Fibroblast of the conjunctiva (primary cell): ENCODE results near the gene THEM4.
"Not testable (repeated sequence)": the region's sequence is repeated elsewhere in the genome, so short reads cannot be mapped to it uniquely, and the experiment has no call there.

Experiments
- DNase-seq: peaks from one replicate; pipeline ENCODE4 v3.0.0-alpha.2; 2010; ENCODE audit warnings: low read depth

THEM4 gene

DNA sequence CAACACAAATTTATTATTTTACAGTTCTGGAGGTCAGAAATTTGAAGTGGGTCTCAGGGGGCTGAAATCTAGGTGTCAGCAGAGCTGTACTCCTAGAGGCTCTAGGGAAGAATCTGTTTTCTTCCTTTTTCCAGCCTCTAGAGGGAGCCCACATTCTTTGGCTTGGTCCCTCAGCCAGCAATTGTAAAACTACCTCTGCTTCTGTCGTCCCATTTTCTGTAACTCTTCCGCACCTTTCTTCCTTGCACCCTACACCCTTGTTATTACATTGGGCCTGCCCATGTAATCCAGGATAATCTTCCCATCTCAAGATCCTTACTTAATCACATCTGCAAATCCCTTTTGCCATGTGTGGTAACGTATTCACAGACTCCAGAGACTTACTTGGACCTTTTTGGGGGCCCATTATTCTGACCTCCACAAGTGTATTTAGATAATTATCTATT lies 24.8 kb upstream of the THEM4 start:
- DNase-seq, result no peak

DNA sequence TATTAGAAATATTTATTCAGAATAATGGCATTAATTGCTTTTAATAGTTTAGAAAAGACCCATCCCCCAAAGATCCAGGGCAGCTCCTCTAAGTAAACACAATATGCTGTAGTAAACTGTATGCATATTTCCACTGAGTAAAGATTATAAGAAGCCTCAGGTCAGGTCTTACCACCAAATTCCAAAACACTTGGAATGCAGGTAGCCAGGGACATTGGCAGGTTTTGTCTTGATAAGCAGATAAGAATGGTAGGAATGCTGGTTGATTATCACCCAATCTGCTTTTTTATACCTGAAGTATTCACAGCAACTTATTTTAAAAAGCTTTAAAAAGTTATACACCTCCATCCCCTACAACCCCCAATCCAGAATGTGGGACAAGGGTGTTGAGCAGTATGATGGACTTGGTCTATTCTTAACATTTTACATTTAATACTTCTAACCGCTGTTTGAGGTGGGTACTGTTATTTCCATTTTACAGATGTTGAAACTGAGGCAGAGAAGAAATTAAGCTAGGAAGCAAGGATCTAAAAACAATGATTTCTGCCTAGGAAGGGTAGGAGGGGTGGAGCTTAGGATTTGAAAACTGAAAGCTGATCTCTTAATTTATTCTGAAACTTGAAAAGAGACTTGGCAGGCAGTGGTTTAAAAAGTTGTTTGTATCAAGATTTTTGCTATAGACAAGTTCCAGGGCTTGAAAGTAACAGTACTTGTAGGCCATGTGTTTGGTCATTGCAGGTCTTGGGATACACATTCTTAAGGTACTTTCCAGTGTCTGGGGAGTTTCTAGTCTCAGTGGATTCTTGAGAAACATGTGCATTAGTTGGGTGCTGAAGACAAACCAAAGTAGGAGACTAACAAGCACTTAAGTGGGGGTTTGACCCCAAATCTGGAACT lies 15.6 kb upstream of the THEM4 start:
- DNase-seq, result no peak

- no peak for DNase-seq
These were observed 14.1 kb upstream of the THEM4 start for GRCh38 chr1:151923422-151923821.

GRCh38 chr1:151920149-151920548 lies 10.8 kb upstream of the THEM4 start:
- DNase-seq, result no peak

- no peak for DNase-seq
These were observed 9.7 kb upstream of the THEM4 start for GRCh38 chr1:151918819-151919610.

GRCh38 chr1:151918156-151918555 lies 8.8 kb upstream of the THEM4 start:
- no peak for DNase-seq

DNA sequence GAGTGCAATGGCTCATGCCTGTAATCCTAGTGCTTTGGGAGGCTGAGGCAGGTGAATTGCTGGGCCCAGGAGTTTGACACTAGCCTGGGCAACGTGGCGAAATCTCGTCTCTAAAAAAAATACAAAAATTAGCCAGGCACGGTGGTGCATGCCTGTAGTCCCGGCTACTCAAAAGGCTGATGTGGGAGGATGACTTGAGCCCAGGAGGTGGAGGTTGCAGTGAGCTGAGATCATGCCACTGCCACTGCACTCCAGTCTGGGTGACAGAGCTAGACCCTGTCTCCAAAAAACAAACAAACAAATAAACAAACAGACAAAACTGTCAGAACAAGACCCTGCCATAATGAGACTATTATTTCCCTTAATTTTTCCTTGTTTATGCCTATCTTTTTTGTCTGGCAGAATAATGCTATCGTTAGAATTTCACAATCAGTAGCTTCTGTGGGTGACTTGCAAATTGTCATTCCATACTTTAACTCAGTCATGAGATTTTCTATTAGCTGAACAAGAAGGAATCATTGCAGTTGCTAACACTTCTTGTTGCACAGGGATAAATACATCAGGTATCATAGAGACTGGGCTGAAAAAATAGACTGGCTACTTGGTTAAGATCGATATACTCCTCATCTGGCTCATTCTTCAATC lies 7.5 kb upstream of the THEM4 start:
- no peak for DNase-seq

DNA sequence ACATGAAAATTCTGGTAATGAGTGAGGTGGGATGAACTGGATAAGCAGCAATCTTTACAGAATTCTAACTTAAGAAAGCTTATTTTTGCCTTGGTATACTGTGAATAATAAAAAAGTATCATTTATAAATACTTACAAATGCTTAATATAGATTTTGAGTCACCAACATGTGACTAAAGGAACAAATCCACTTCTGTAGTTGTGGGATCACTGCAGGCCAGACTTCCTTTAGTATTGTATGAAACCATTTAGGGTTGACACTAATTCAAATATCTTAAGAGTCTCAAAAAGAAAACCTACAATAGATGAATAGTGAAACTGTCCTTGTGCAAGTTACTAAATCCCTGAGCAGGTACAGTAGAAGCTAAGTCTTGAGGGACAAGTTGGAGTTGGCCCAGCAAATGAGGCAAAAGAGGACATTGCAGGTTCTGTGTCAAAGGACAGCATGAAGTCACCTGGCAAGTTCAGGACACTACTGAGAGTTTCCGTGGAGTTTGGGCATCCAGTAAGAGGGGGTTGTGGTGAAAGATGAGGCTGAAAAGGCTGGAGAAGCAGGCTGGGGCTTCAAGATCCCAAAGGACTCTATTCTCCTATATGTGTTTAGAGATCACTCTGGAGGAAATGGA lies 5.9 kb upstream of the THEM4 start:
- DNase-seq, result no peak

DNA sequence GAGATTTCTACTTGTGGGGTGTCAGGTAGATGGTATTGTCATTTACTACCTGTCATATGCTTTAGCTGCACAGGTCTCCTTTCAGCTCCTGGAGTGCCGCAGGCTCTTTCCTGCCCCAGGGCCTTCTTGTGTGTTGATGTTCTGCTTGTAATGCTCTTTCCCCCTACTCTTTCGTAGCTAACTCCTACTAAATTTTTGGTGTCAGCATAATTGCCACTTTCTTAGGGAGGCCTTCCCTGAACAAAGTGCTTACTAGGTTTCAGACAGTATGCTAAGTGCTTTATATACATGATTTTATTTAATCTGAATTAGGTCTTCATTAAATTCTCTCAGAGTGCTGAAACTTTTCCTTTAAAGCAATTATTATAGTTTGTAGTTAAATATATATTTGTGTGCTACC lies 4.8 kb upstream of the THEM4 start:
- no peak for DNase-seq

DNA sequence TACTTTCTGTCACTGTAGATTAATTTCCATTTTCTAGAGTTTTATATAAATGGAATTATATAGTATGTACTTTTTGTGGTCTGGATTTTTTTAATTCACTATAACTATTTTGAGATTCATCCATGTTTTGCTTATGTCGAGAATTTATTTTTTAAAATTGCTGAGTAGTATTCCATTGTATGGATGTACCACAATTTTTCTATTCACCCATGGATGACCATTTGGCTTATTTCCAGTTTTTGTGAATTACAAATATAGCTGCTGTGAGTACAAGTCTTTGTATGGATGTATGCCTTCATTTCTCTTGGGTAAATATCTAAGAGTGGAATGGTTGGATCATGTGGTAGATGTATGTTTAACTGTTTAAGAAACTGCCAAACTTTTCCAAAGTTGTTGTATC lies 3.7 kb upstream of the THEM4 start:
- no peak for DNase-seq

DNA sequence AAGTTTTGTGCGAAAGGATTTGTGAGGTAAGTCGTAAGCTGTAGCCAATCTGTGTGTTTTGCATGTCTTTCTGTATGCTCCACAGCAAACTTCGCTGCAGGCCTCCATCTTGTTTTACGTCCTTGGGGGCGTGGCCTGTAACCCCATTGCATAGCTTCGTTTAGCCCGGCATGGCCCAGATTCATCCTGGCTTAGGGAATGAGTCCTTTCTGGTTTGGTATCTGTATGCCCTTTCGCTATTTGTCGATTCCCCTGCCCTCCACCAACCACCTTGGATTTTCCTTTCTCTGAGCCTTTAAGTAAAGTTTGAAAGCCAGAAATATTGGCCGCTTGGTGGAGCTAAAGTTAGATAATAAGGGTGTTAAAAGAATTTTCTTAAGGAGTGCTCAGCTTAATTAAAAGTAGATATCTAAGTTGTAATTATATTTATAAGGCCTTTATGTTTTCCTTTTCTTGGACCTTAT lies 1.1 kb downstream of the THEM4 start:
- no peak for DNase-seq

DNA sequence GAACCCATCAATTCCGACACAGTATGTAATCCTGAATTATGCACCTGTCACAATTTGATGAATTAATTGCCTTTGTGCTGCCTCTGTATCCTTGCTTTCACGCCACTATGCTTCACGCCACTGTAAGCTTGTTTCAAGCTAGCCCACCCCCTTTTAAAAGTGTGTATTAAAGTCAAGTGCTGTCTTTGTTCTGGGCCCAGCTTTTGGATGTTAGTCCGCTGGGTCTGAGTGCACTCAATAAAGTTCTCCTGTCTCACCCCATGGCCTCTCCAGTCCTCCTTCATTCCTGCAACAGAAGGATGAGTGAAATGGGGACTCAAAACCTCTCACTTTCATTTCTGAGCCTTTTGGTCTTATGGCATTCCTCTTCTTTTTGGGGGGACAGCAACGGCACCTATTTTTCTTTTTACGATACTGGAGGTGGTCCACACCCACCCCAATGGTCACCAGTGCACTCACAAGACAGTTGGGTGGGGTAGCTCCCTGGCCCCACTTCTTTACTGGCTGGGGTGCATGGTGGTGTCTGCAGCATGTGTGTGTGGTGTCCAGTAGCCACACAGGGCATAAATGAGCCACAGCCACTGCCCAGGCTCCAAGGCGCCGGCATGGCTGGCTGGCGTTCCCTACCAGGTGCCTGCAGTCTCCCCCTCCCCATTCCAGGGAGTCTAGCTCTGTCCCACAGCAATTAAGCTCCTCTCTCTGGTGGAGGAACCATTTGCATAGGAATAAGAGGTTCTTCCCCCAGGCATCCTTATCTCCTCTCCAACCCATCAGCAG lies 1.8 kb downstream of the THEM4 start:
- DNase-seq, result no peak

DNA sequence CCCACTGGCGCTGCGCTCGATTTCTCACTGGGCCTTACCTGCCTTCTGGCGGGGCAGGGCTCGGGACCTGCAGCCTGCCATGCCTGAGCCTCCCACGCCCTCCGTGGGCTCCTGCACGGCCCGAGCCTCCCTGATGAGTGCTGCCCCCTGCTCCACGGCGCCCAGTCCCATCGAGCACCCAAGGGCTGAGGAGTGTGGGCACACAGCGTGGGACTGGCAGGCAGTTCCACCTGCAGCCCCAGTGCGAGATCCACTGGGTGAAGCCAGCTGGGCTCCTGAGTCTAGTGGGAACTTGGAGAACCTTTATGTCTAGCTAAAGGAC lies 3.0 kb downstream of the THEM4 start:
- not testable (repeated sequence) for DNase-seq

DNA sequence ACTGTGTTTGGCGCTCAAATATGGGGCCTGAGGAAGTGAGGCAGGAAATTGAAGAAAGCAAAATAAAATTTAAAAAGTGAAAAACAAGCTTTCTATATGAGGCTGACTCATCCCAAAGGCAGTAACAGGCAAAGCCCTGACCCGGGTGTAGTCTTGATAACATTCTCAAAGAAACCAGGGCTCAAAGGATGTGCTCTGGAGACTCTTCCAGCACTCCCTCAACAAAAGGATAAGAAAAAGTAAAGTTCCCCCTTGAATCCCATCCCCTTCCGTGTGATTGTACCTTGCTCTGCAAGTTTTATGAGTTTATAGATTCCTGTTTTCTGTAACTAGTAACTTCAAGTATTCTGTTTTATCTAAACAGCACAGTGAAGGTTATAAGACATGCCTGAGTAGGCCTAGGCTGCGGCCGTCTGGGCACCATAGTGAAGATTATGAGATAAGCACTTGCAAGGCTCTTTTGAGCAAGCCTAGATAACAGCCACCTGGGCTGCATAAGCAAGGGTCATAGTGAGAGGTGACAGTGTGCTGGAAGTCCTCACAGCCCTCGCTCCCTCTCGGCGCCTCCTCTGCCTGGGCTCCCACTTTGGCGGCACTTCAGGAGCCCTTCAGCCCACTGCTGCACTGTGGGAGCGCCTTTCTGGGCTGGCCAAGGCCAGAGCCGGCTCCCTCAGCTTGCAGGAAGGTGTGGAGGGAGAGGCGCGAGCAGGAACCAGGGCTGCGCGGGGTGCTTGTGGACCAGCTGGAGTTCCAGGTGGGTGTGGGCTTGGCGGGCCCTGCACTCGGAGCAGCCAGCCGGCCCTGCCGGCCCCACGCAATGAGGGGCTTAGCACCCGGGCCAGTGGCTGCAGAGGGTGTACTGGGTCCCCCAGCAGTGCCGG lies 3.6 kb downstream of the THEM4 start:
- not testable (repeated sequence) for DNase-seq

GRCh38 chr1:151905070-151905442 lies 4.3 kb downstream of the THEM4 start:
- DNase-seq, result no peak

- DNase-seq, result no peak
These were observed 6.5 kb downstream of the THEM4 start for GRCh38 chr1:151902858-151903257.

- DNase-seq, result not testable (repeated sequence)
These were observed 8.5 kb downstream of the THEM4 start for GRCh38 chr1:151900804-151901203.

DNA sequence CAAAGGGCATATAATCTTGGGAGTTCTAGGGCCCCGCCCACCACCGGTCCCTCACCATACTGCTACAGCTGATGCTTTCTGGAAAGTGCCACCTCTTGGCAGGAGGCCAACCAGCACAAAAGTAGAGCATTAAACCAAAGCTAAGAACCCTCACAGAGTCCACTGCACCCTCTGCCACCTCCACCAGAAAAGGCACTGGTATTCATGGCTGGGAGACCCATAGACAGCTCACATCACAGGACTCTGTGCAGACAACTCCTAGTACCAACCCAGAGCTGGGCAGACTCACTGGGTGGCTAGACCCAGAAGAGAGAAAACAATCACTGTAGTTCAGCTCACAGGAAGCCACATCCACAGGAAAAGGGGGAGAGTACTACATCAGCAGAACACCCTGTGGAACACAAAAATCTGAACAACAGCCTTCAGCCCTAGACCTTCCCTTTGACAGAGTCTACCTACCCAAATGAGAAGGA lies 10.8 kb downstream of the THEM4 start:
- DNase-seq, result no peak

- no peak for DNase-seq
These were observed 11.3 kb downstream of the THEM4 start for GRCh38 chr1:151897991-151898431.
